DOHH2 (cell line): ENCODE results near the gene KRT73.

Source experiments
- H3F3A ChIP-seq: fragments of 200-600 bp; sonication (generic), shearing (Covaris generic); 2 replicates; pipeline ENCODE4 v1.6.0; 2016; ENCODE audit warnings: antibody characterized with exemption, mild to moderate bottlenecking; ENCODE audit not compliant: control insufficient read depth, insufficient read depth
- H3K27ac ChIP-seq: fragments of 200-600 bp; sonication (generic); 2 replicates; pipeline ENCODE4 v1.5.1; 2014; ENCODE audit warnings: low read depth, mild to moderate bottlenecking, low read length, moderate library complexity
- H3K27me3 ChIP-seq: fragments of 200-600 bp; sonication (generic); 2 replicates; pipeline ENCODE4 v1.6.1; 2014; ENCODE audit warnings: mild to moderate bottlenecking, low read length, mixed read lengths; ENCODE audit not compliant: control insufficient read depth
- H3K36me3 ChIP-seq: fragments of 200-600 bp; sonication (generic); 2 replicates; pipeline ENCODE4 v1.6.1; 2014; ENCODE audit warnings: mild to moderate bottlenecking, low read length, moderate library complexity, mixed read lengths; ENCODE audit not compliant: control insufficient read depth
- H3K4me1 ChIP-seq: fragments of 200-600 bp; sonication (generic); 2 replicates; pipeline ENCODE4 v1.6.1; 2014; ENCODE audit warnings: mild to moderate bottlenecking, low read length, mixed read lengths; ENCODE audit not compliant: control insufficient read depth
- H3K4me2 ChIP-seq: fragments of 200-600 bp; sonication (generic); 2 replicates; pipeline ENCODE4 v1.6.0; 2014; ENCODE audit warnings: mild to moderate bottlenecking, low read length, moderate library complexity
- H3K4me3 ChIP-seq: fragments of 200-600 bp; sonication (generic); 2 replicates; pipeline ENCODE4 v1.5.1; 2014; ENCODE audit warnings: mild to moderate bottlenecking, low read length, mixed read lengths
- H3K79me2 ChIP-seq: fragments of 200-600 bp; sonication (generic); 2 replicates; pipeline ENCODE4 v1.6.1; 2014; ENCODE audit warnings: mild to moderate bottlenecking, low read length, mixed read lengths; ENCODE audit not compliant: control insufficient read depth
- H3K9me2 ChIP-seq: fragments of 200-600 bp; sonication (generic); replicated peaks from 2 replicates; pipeline ENCODE4 v1.6.1; 2014; ENCODE audit warnings: mild to moderate bottlenecking, low read length, mixed read lengths; ENCODE audit not compliant: control insufficient read depth
- H3K9me3 ChIP-seq: fragments of 200-600 bp; sonication (generic); 2 replicates; pipeline ENCODE4 v1.6.1; 2014; ENCODE audit warnings: antibody characterized with exemption, low read length, mixed read lengths; ENCODE audit not compliant: control insufficient read depth, insufficient read depth
- H4K20me1 ChIP-seq: fragments of 200-600 bp; sonication (generic); 2 replicates; pipeline ENCODE4 v1.6.0; 2014; ENCODE audit warnings: low read depth, mild to moderate bottlenecking, antibody characterized with exemption, low read length, moderate library complexity; ENCODE audit not compliant: control insufficient read depth, insufficient read depth
- EZH2phosphoT487 ChIP-seq: fragments of 200-600 bp; sonication (generic); IDR thresholded peaks from 2 replicates; pipeline ENCODE4 v1.6.1; 2017; ENCODE audit warnings: borderline replicate concordance, mild to moderate bottlenecking, antibody characterized with exemption, low read length, moderate library complexity, mixed read lengths
- TF ChIP-seq, protein P1 (sequence below): fragments of 200-600 bp; sonication (generic); IDR thresholded peaks from one replicate; pipeline ENCODE4 v1.5.1; 2014; ENCODE audit warnings: antibody characterized with exemption, mild to moderate bottlenecking, low read depth, low read length; ENCODE audit not compliant: poor library complexity, severe bottlenecking

Gene KRT73

DNA sequence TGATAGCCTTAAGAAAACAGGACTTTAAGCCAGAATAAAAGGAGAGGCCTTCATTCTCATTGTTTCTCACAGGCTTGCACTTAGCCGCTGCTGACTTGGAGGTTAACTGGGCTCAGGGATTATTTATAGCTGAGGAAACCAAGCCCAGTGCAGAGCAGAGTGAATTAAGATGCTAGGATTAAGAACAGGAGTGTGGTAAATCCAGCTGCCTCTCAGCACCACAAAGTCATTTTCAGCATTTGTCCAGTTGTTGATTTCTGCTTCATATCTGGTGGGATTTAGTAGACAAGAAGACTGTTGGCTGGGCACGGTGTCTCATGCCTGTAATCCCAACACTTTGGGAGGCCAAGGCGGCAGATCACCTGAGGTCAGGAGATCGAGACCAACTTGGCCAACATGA, 14.3 kb upstream of the KRT73 start:
- Histone ChIP-seq H3K9me3 (no peaks in the 10 kb centered on the region), H3K79me2 (no peaks in the 10 kb centered on the region), H3K36me3 (no peaks in the 10 kb centered on the region), H3K4me3 (no peak overlapping the region), H4K20me1 (no peaks in the 10 kb centered on the region), H3K4me2 (no peak overlapping the region), H3K9me2 (no peaks in the 10 kb centered on the region), H3K4me1 (no peaks in the 10 kb centered on the region), H3K27ac (no peak overlapping the region), H3K27me3 (peaks cover 3% of the 10 kb centered on the region), H3F3A (no peaks in the 10 kb centered on the region)
- no peak for TF ChIP-seq EZH2phosphoT487
- TF ChIP-seq, protein P1, sequence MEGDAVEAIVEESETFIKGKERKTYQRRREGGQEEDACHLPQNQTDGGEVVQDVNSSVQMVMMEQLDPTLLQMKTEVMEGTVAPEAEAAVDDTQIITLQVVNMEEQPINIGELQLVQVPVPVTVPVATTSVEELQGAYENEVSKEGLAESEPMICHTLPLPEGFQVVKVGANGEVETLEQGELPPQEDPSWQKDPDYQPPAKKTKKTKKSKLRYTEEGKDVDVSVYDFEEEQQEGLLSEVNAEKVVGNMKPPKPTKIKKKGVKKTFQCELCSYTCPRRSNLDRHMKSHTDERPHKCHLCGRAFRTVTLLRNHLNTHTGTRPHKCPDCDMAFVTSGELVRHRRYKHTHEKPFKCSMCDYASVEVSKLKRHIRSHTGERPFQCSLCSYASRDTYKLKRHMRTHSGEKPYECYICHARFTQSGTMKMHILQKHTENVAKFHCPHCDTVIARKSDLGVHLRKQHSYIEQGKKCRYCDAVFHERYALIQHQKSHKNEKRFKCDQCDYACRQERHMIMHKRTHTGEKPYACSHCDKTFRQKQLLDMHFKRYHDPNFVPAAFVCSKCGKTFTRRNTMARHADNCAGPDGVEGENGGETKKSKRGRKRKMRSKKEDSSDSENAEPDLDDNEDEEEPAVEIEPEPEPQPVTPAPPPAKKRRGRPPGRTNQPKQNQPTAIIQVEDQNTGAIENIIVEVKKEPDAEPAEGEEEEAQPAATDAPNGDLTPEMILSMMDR, result no peak

DNA sequence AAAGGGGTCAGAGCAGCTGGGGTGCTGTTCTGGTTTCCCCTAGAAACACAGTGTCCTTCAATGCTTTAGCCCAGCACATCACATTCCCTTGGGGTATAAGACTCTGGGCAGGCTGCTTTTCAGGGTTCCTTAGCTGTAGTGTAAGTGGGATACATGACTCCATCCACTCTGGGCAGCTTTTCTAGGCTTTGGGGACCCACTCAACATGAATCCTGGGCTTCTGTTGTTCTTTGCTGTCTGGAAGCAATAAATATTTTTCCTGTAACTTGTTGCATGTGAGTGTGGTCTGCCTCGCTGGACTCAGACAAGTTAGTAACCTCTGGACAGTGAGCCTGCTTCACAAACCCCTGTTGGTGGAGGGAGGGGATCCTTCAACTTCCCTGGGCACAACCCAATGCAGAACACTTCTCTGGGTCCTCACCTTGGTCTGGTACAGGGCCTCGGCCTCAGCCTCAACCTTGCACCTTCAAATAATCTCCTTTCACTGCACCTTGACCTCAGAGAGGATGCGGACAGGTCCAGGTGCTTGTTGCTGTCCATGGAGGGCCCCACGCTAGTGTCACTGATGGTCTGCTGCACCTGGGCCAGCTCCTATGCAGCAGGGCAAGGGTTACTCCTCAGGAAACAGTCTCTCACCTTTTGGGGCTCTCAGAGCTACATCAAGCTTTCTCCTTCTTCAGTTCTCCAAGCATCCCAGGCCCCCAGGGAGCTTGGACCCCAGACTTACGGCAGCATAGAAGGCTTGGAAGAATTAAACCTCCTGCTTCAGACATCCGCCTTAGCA, 13.5 kb upstream of the KRT73 start:
- Histone ChIP-seq H3F3A (no peaks in the 10 kb centered on the region), H3K4me2 (no peak overlapping the region), H3K36me3 (no peaks in the 10 kb centered on the region), H3K4me1 (no peaks in the 10 kb centered on the region), H3K27me3 (peaks cover 2% of the 10 kb centered on the region), H3K27ac (no peak overlapping the region), H3K9me3 (no peaks in the 10 kb centered on the region), H3K9me2 (no peaks in the 10 kb centered on the region), H3K4me3 (no peak overlapping the region), H3K79me2 (no peaks in the 10 kb centered on the region), H4K20me1 (no peaks in the 10 kb centered on the region)
- TF ChIP-seq, protein P1, result no peak
- TF ChIP-seq EZH2phosphoT487, result no peak

DNA sequence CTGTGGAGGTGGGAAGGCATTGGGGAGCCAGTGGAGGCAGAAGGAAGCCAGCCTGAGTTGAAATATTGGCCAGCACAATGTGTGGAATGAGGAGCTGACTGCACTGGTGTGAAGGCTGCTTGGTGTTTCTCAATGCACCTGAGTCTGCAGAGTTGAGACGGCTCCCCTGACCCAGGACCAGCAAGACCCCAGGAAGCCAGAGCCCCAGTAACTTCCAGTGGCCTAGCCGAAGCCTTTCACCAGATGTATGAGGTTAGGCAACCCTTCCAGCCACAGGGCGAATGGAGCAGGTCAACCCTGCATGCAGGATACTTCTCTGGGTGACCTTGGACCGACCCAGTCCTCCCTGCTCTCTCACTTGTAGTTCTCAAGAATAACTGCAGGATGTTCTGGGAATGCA, 12.9 kb upstream of the KRT73 start:
- peaks cover 6% of the 10 kb centered on the region; the same call in 1 of the 2 replicates for H3K27me3 ChIP-seq

More for the DNA sequence above, 12.9 kb upstream of the KRT73 start:
- H3K4me1 ChIP-seq, result no peaks in the 10 kb centered on the region
- no peaks in the 10 kb centered on the region for H3F3A ChIP-seq
- no peak for TF ChIP-seq EZH2phosphoT487
- TF ChIP-seq, protein P1, result no peak
- no peaks in the 10 kb centered on the region for H3K9me3 ChIP-seq
- H3K27ac ChIP-seq, result no peak overlapping the region
- H3K9me2 ChIP-seq, result no peaks in the 10 kb centered on the region
- H3K4me3 ChIP-seq, result no peak overlapping the region
- H3K36me3 ChIP-seq, result no peaks in the 10 kb centered on the region
- H3K4me2 ChIP-seq, result no peak overlapping the region
- no peaks in the 10 kb centered on the region for H4K20me1 ChIP-seq
- H3K79me2 ChIP-seq, result no peaks in the 10 kb centered on the region
